ENCODE data around the gene SLC2A13.
"Not testable (repeated sequence)": the region's sequence is repeated elsewhere in the genome, so short reads cannot be mapped to it uniquely, and the experiment has no call there.

Gene SLC2A13

GRCh38 chr12:39920222-39920621, 185.7 kb downstream of the SLC2A13 start:
- DNase-seq = no peak

- DNase-seq = no peak
Measured at GRCh38 chr12:39919790-39920189, 186.1 kb downstream of the SLC2A13 start.

GRCh38 chr12:39915249-39915648, 190.6 kb downstream of the SLC2A13 start:
- no peak for DNase-seq

GRCh38 chr12:39912211-39912980, 193.5 kb downstream of the SLC2A13 start:
- peak; percentile 84 for DNase-seq

GRCh38 chr12:39906237-39906636, 199.6 kb downstream of the SLC2A13 start:
- no peak for DNase-seq

GRCh38 chr12:39905152-39905551, 200.7 kb downstream of the SLC2A13 start:
- DNase-seq = no peak

DNA sequence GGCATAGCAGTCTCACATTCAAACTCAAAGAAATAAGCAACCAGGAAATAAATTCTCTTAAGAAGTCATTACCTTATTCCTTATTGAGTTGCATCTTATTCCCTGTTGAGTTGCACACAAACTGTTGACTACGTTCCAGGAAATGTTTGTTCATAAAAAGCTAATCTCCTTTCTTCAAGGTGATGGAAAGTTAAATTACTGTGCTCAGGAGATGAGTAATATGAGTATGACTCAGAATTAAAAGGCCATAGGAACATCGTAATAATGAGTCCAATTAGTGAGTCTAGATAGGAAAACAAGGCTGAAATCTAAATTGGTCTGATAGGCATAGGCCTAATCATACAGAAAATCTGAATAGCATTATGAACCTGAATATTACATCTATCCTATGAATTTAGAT, 203.1 kb downstream of the SLC2A13 start:
- no peak for DNase-seq

GRCh38 chr12:39897315-39897714, 208.6 kb downstream of the SLC2A13 start:
- no peak for DNase-seq

DNA sequence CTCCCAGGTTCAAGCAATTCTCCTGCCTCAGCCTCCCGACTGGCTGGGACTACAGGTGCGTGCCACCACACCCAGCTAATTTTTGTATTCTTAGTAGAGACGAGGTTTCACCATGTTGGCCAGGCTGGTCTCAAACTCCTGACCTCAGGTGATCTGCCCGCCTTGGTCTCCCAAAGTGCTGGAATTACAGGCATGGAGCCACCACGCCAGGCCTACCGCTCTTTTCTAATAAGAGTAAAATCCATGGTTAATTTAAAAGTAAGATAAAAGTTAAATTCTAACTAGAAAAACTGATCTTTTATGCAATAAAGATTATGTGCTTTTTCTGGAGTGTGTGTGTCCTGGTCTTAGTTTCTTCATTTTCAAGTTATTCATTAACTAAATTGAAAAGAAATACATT, 212.5 kb downstream of the SLC2A13 start:
- DNase-seq = not testable (repeated sequence)

DNA sequence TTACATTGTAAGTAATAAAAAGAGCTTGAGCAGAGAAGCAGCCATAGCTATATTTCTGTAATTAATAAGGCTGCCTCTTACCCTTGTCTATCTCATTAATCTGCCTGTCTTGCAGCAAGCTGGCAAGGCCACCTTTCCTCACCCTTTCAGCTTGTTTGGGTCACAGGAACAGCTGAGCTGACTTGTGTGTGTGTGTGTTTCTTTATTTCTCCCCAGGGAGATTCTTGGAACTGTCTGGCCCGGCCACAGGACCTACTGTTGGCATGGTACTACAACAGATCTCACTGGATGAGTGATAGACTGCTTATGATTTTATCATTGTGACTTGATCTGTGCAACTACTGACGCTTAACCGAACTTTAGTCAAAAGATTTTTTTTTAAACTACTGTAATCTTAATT, 213.7 kb downstream of the SLC2A13 start:
- no peak for DNase-seq

DNA sequence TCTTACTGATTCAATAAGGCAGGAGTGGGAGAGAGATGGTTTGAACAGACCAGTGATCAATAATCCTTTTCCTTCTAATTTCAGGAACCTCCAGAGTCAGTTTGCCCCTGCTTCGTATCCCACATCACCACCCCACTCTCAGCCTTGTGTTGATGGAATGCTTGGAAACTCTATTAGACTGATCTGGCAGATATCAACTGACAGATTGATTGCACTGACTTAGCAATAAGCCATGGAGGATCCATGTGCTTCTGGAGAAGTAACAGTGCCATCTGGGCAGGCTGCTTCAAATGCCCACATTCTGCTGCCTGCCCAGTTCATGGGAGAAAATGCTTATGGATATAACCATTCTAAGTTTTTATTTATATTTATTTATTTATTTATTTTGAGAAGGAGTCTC, 218.0 kb downstream of the SLC2A13 start:
- DNase-seq = no peak

- no peak for DNase-seq
Measured at GRCh38 chr12:39886106-39886505, 219.8 kb downstream of the SLC2A13 start.

GRCh38 chr12:39884616-39885125, 221.2 kb downstream of the SLC2A13 start:
- no peak for DNase-seq

DNA sequence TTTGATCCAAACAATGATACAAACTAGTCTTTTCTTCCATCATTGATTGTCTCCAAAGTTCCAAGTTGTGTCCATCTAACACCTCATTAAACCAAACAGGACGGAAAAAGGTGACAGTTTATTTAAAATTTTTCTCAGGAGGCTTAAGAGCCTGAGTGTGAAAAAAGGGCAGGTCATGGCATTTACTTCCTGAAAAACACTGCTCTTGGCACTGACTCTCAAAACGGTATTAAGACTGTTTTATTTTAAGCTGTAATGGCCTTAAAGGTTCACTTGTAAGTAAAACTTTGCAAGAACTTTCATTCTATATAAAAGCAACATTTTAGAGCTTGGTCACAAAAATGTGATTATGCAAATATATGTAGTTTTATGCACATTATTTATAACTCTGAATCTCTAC, 222.5 kb downstream of the SLC2A13 start:
- DNase-seq = no peak

- DNase-seq = no peak
Measured at GRCh38 chr12:39878753-39879152, 227.1 kb downstream of the SLC2A13 start.

DNA sequence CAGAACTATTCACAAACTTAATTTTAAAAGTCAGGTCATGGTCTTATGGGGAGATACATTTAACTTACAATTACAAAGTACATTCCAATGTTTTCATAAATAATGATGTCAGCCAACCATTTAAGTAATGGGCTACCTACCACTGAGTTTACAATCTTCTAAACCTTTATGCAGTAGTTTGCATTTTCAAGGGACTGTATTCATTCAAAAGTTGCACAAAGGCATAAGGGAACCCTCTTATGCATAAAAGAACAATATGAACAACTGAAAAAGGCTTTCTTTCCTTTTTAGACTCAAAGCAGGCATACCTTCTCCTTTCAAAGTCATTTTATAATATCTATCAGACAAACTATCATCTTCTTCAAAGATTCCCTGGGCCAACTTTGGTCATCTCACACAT, 230.2 kb downstream of the SLC2A13 start:
- DNase-seq = no peak

DNA sequence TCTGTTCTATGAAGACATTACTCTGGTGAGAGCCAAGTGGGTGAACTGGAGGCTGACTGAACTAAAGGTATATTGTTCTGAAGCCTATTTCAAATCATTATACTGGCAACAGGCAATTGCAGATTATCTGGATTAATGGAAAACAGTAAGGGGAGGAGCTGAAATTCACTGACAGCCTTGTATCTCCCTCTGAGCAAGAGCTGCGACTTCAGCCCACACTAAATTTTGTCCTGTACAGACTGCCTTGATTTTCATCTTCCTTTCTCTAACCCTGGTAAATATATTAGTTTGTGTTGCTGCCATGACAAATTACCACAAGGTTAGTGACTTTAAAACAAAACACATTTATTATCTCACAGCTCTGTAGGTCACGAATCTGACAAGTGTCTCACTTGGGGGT, 231.1 kb downstream of the SLC2A13 start:
- no peak for DNase-seq

- DNase-seq = no peak
Measured at GRCh38 chr12:39873065-39873464, 232.8 kb downstream of the SLC2A13 start.

- no peak for DNase-seq
Measured at GRCh38 chr12:39872425-39872824, 233.5 kb downstream of the SLC2A13 start.

DNA sequence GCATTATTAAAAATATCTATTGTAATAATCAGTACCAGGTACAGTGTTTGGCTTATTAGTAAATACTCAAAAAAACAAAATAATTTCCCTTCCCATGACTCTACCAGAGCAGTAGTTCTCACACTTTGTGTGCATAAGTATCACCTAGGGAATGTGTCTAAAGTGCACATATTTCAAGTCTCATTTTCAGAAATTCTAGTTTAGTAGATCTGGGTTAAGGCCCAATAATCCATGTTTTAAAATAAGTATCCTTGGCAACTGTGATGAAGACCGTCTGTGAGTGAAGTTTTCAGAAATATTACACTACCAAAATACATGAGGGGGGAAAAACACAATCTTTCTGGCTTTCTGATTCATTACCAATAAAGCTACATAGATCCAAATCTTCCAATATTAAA, 237.6 kb downstream of the SLC2A13 start:
- no peak for DNase-seq

- DNase-seq = no peak
Measured at GRCh38 chr12:39867631-39868327, 238.1 kb downstream of the SLC2A13 start.

DNA sequence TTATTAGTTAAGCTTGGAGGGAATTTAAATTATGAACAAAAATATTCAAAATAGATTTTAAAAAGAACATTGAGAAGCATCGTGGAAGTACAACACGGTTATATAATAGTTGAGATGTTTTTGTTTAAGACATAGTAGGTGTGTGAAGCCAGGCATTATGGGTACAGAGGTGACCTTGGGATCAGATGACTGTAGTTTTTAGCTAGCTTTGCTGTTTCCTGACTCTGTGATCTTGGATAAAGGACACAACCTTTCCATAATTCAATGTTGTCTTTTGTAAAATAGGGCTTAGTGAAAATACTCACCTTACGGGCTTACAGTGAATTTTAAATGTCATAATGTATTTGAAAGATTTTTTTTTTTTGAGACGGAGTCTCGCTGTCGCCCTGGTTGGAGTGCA, 239.7 kb downstream of the SLC2A13 start:
- DNase-seq = no peak

DNA sequence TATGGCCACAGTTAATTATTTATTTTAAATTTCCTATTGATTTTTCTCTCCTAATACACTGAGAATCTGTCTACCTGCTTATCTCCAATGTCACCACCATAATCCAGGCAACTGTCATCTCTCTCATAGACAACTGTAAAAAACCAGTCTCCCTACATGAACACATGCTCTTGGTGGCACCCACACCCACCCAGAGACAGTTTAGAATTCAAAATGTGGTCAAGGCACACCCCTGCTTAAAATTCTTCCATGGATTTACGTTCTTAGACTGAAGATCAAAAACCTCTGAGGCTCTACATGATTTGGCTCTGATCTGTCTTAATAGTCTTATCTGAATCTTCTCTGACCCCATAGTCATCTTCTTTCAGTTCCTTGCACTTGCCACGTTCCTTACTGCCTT, 245.2 kb downstream of the SLC2A13 start:
- DNase-seq = no peak

GRCh38 chr12:39853003-39853402, 252.9 kb downstream of the SLC2A13 start:
- DNase-seq = no peak
